Astrocyte (in vitro differentiated cells and primary cell): ENCODE measurements around the gene EFCAB13. TPM values are rescaled to one million over a fixed set of nuclear protein-coding genes. Genes with fewer than 3 reads are reported as not detected.

ENCODE experiments used
- DNase-seq: peaks from one replicate; pipeline ENCODE4 v3.0.0-alpha.2; 2010; ENCODE audit warnings: low read depth
- FAIRE-seq: peaks from 2 replicates; lab custom pipeline; 2011; peaks lifted over from hg19 to GRCh38; lab: Jason Lieb, UNC
- H2AFZ ChIP-seq: 2 replicates; pipeline ENCODE4 v1.6.0; 2012; ENCODE audit warnings: low read depth, low read length, inconsistent platforms
- H3K27ac ChIP-seq: 2 replicates; pipeline ENCODE4 v1.5.1; 2011; ENCODE audit warnings: low read depth, low read length, inconsistent platforms
- H3K27me3 ChIP-seq: 2 replicates; pipeline ENCODE4 v1.6.0; 2011; ENCODE audit warnings: low read length, inconsistent platforms; ENCODE audit not compliant: insufficient read depth
- H3K36me3 ChIP-seq: 2 replicates; pipeline ENCODE4 v1.5.1; 2011; ENCODE audit warnings: low read length, inconsistent platforms; ENCODE audit not compliant: insufficient read depth
- H3K4me1 ChIP-seq: 2 replicates; pipeline ENCODE4 v1.5.1; 2011; ENCODE audit warnings: low read length, inconsistent platforms; ENCODE audit not compliant: insufficient read depth
- H3K4me2 ChIP-seq: 2 replicates; pipeline ENCODE4 v1.6.0; 2012; ENCODE audit warnings: low read length, inconsistent platforms
- H3K4me3 ChIP-seq: 2 replicates; pipeline ENCODE4 v1.5.1; 2011; ENCODE audit warnings: low read depth, mild to moderate bottlenecking, low read length, inconsistent platforms; ENCODE audit not compliant: insufficient read depth
- H3K79me2 ChIP-seq: 2 replicates; pipeline ENCODE4 v1.6.0; 2012; ENCODE audit warnings: mild to moderate bottlenecking, low read length, inconsistent platforms; ENCODE audit not compliant: insufficient read depth
- H3K9ac ChIP-seq: 2 replicates; pipeline ENCODE4 v1.6.0; 2012; ENCODE audit warnings: mild to moderate bottlenecking, low read length, inconsistent platforms
- H3K9me3 ChIP-seq: 2 replicates; pipeline ENCODE4 v1.5.1; 2012; ENCODE audit warnings: low read depth, mild to moderate bottlenecking, low read length, inconsistent platforms; ENCODE audit not compliant: insufficient read depth
- H4K20me1 ChIP-seq: 2 replicates; pipeline ENCODE4 v1.6.0; 2012; ENCODE audit warnings: low read length, inconsistent platforms; ENCODE audit not compliant: insufficient read depth
- H3K27ac Mint-ChIP-seq: one replicate; pipeline ENCODE4 v1.8.0; 2021; ENCODE audit warnings: mild to moderate bottlenecking, mixed read lengths; ENCODE audit not compliant: unreplicated experiment
- H3K27me3 Mint-ChIP-seq: one replicate; pipeline ENCODE4 v1.8.0; 2021; ENCODE audit warnings: low read depth, mixed read lengths; ENCODE audit not compliant: unreplicated experiment
- H3K36me3 Mint-ChIP-seq: one replicate; pipeline ENCODE4 v1.8.0; 2021; ENCODE audit warnings: low read depth, mixed read lengths; ENCODE audit not compliant: unreplicated experiment
- H3K4me1 Mint-ChIP-seq: one replicate; pipeline ENCODE4 v1.8.0; 2021; ENCODE audit warnings: low read depth, mixed read lengths; ENCODE audit not compliant: unreplicated experiment
- H3K4me3 Mint-ChIP-seq: one replicate; pipeline ENCODE4 v1.8.0; 2021; ENCODE audit warnings: mild to moderate bottlenecking, moderate library complexity, mixed read lengths; ENCODE audit not compliant: unreplicated experiment
- H3K9me3 Mint-ChIP-seq: one replicate; pipeline ENCODE4 v1.8.0; 2021; ENCODE audit warnings: mild to moderate bottlenecking, mixed read lengths; ENCODE audit not compliant: unreplicated experiment
- EZH2 ChIP-seq: IDR thresholded peaks from 2 replicates; pipeline ENCODE4 v1.6.1; 2012; ENCODE audit warnings: mild to moderate bottlenecking, low read length, inconsistent platforms; ENCODE audit not compliant: insufficient read depth
- total RNA-seq: library from RNA; stranded (reverse); gene quantifications from 2 replicates; pipeline ENCODE4 v1.2.1, GENCODE V29; 2021
- TF ChIP-seq, protein P1 (sequence below): IDR thresholded peaks from 2 replicates; pipeline ENCODE4 v1.5.1; 2011; ENCODE audit warnings: low read depth, mild to moderate bottlenecking, inconsistent platforms, low read length, moderate library complexity; ENCODE audit not compliant: insufficient read depth

EFCAB13 gene
- total RNA-seq, 1 donor from 2014 or later, result 0.66 TPM

GRCh38 chr17:47275245-47275984 lies 48.3 kb upstream of the EFCAB13 start:
- FAIRE-seq (no peak), DNase-seq (peak; percentile 89)
- no peak overlapping the region for H3K4me3 Mint-ChIP-seq
- no peaks in the 10 kb centered on the region for H3K27me3 ChIP-seq
- peaks cover 72% of the 10 kb centered on the region for H3K4me1 Mint-ChIP-seq
- peak overlapping the region; percentile 71 for H3K27ac ChIP-seq
- H3K27me3 Mint-ChIP-seq, result no peaks in the 10 kb centered on the region
- H3K9ac ChIP-seq, result peak overlapping the region; percentile 56
- H3K4me1 ChIP-seq, result peaks cover 50% of the 10 kb centered on the region
- no peaks in the 10 kb centered on the region for H3K36me3 ChIP-seq
- peak overlapping the region; percentile 67 for H3K4me2 ChIP-seq
- no peak overlapping the region for H2AFZ ChIP-seq
- H3K36me3 Mint-ChIP-seq, result peaks cover 9% of the 10 kb centered on the region
- no peak overlapping the region for H3K4me3 ChIP-seq
- TF ChIP-seq EZH2, result no peak
- TF ChIP-seq, protein P1, sequence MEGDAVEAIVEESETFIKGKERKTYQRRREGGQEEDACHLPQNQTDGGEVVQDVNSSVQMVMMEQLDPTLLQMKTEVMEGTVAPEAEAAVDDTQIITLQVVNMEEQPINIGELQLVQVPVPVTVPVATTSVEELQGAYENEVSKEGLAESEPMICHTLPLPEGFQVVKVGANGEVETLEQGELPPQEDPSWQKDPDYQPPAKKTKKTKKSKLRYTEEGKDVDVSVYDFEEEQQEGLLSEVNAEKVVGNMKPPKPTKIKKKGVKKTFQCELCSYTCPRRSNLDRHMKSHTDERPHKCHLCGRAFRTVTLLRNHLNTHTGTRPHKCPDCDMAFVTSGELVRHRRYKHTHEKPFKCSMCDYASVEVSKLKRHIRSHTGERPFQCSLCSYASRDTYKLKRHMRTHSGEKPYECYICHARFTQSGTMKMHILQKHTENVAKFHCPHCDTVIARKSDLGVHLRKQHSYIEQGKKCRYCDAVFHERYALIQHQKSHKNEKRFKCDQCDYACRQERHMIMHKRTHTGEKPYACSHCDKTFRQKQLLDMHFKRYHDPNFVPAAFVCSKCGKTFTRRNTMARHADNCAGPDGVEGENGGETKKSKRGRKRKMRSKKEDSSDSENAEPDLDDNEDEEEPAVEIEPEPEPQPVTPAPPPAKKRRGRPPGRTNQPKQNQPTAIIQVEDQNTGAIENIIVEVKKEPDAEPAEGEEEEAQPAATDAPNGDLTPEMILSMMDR, result no peak
- no peaks in the 10 kb centered on the region for H4K20me1 ChIP-seq
- H3K79me2 ChIP-seq, result no peaks in the 10 kb centered on the region
- H3K27ac Mint-ChIP-seq, result peak overlapping the region; percentile 100
- no peaks in the 10 kb centered on the region for H3K9me3 ChIP-seq
- peaks cover 4% of the 10 kb centered on the region for H3K9me3 Mint-ChIP-seq

DNA sequence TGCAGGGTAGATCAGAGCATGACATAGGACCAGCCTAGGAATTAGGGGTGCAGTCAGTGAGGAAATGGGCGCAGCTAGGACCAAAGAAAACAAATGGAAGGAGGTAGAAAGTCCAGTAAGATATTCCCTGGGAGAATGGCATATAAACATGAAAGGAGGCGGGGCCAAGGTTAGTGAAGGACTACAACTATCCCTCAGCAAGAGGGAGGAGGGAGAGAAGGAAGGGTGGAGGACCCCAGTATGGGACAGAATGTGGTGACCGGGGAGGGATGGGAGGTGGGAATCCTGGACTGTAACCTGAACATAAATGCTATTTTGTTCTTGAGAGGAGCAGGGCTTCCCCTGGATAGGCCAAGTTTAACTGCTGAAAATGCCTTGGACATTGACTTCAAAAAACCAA lies 47.3 kb upstream of the EFCAB13 start:
- TF ChIP-seq EZH2, result no peak
- TF ChIP-seq, protein P1, result no peak
- peaks cover 73% of the 10 kb centered on the region for H3K4me1 Mint-ChIP-seq
- no peak overlapping the region for H3K9ac ChIP-seq
- no peak overlapping the region for H3K4me3 ChIP-seq
- H3K9me3 ChIP-seq, result no peaks in the 10 kb centered on the region
- peaks cover 55% of the 10 kb centered on the region for H3K4me1 ChIP-seq
- no peaks in the 10 kb centered on the region for H4K20me1 ChIP-seq
- H3K36me3 ChIP-seq, result no peaks in the 10 kb centered on the region
- peaks cover 3% of the 10 kb centered on the region for H3K9me3 Mint-ChIP-seq
- no peak overlapping the region for H2AFZ ChIP-seq
- no peak for DNase-seq
- peak overlapping the region; percentile 100 for H3K27ac Mint-ChIP-seq
- FAIRE-seq, result no peak
- no peaks in the 10 kb centered on the region for H3K27me3 ChIP-seq
- peaks cover 11% of the 10 kb centered on the region for H3K36me3 Mint-ChIP-seq
- H3K79me2 ChIP-seq, result no peaks in the 10 kb centered on the region
- H3K27ac ChIP-seq, result peak overlapping the region; percentile 71
- H3K4me3 Mint-ChIP-seq, result peak overlapping the region; percentile 34
- H3K27me3 Mint-ChIP-seq, result no peaks in the 10 kb centered on the region
- no peak overlapping the region for H3K4me2 ChIP-seq

GRCh38 chr17:47276868-47277267 lies 46.9 kb upstream of the EFCAB13 start:
- Histone ChIP-seq H3K27me3 (no peaks in the 10 kb centered on the region), H3K4me3 (no peak overlapping the region), H3K4me1 (peaks cover 55% of the 10 kb centered on the region), H3K4me2 (no peak overlapping the region), H3K79me2 (no peaks in the 10 kb centered on the region), H2AFZ (no peak overlapping the region), H3K9ac (no peak overlapping the region), H3K9me3 (no peaks in the 10 kb centered on the region), H4K20me1 (no peaks in the 10 kb centered on the region), H3K36me3 (no peaks in the 10 kb centered on the region), H3K27ac (peak overlapping the region; percentile 71)
- peaks cover 73% of the 10 kb centered on the region for H3K4me1 Mint-ChIP-seq
- H3K4me3 Mint-ChIP-seq, result no peak overlapping the region
- peaks cover 3% of the 10 kb centered on the region for H3K9me3 Mint-ChIP-seq
- DNase-seq, result peak; percentile 73
- no peaks in the 10 kb centered on the region for H3K27me3 Mint-ChIP-seq
- H3K27ac Mint-ChIP-seq, result peak overlapping the region; percentile 69
- no peak for FAIRE-seq
- peaks cover 11% of the 10 kb centered on the region for H3K36me3 Mint-ChIP-seq
- TF ChIP-seq EZH2, result no peak
- TF ChIP-seq, protein P1, result no peak
